Upper lobe of left lung (tissue), 6 donors: ENCODE results near the gene STK38. TPM values are rescaled to one million over a fixed set of nuclear protein-coding genes. Genes with fewer than 3 reads are reported as not detected.

Experiments
- ATAC-seq, 2 donors: fragments of 200-7000 bp; cut with Tn5 transposase; one replicate each; pipeline ENCODE4 v1.9.1; 2022; ENCODE audit warnings: mild to moderate bottlenecking in 2 of 2, moderate library complexity in 2 of 2; ENCODE audit not compliant: low FRiP score in 2 of 2
- DNase-seq, 2 donors: peaks; one replicate each; pipeline ENCODE4 v3.0.0-alpha.2; 2019 to 2020
- H3K27ac ChIP-seq, 4 donors: fragments of 200-600 bp; sonication (generic); one replicate each; pipeline ENCODE4 v1.5.1; 2016 to 2019
- H3K27me3 ChIP-seq, 4 donors: fragments of 200-600 bp; sonication (generic); one replicate each; pipeline ENCODE4 v1.5.1; 2017 to 2019
- H3K36me3 ChIP-seq, 4 donors: fragments of 200-600 bp; sonication (generic); one replicate each; pipeline ENCODE4 v1.5.1; 2016 to 2019
- H3K4me1 ChIP-seq, 4 donors: fragments of 200-600 bp; sonication (generic); one replicate each; pipeline ENCODE4 v1.5.1; 2018 to 2019
- H3K4me3 ChIP-seq, 4 donors: fragments of 200-600 bp; sonication (generic); one replicate each; pipeline ENCODE4 v1.5.1; 2017 to 2019; ENCODE audit warnings: mild to moderate bottlenecking in 2 of 4, moderate library complexity in 1 of 4
- H3K9me3 ChIP-seq, 4 donors: fragments of 200-600 bp; sonication (generic); one replicate each; pipeline ENCODE4 v1.5.1; 2018 to 2019
- EP300 ChIP-seq, 4 donors: sonication (generic); formaldehyde crosslinking; IDR thresholded peaks; one replicate each; pipeline ENCODE4 v1.5.1; 2017; ENCODE audit warnings: antibody characterized with exemption in 4 of 4, control low read depth in 2 of 4
- POLR2A ChIP-seq, 4 donors: fragments of 450-650 bp; IDR thresholded peaks; one replicate each; pipeline ENCODE4 v1.5.1; 2016 to 2017; ENCODE audit warnings: antibody characterized with exemption in 4 of 4, mild to moderate bottlenecking in 2 of 4
- POLR2AphosphoS5 ChIP-seq, 2 donors: sonication (generic); formaldehyde crosslinking; IDR thresholded peaks; one replicate each; pipeline ENCODE4 v1.5.1; 2017; ENCODE audit warnings: antibody characterized with exemption in 2 of 2
- WGBS, 2 donors: methylation state at CpG; one replicate each; pipeline ENCODE4 v1.1.5; 2017 to 2018; 5-methylcytosine and 5-hydroxymethylcytosine counted together
- total RNA-seq, 6 donors: library from RNA; depleted of rRNA in 4 of 6; stranded (reverse); fragments of >200 nt in 4 of 6; gene quantifications; one replicate each; pipeline versions ENCODE4 v1.1.0 to v1.2.1, GENCODE V29; 2016 to 2021
- TF ChIP-seq, protein P1 (sequence below), 6 experiments: fragments of 450-650 bp in 4 of 6; fragments of 200-600 bp in 2 of 6; sonication (generic) in 2 of 6; IDR thresholded peaks; one replicate each; pipeline ENCODE4 v1.5.1; 2016 to 2019; ENCODE audit warnings: antibody characterized with exemption in 6 of 6
- donor health status: DM: no; HTN: no; CAD: no; lungs with moderate emphysema.
- donor health status: DM: no; HTN: yes; CAD: no; lungs with severe emphysema.

STK38 gene
- total RNA-seq, 6 donors from 2014 or later: 15.1 to 47.1 (median 30.4) TPM

DNA sequence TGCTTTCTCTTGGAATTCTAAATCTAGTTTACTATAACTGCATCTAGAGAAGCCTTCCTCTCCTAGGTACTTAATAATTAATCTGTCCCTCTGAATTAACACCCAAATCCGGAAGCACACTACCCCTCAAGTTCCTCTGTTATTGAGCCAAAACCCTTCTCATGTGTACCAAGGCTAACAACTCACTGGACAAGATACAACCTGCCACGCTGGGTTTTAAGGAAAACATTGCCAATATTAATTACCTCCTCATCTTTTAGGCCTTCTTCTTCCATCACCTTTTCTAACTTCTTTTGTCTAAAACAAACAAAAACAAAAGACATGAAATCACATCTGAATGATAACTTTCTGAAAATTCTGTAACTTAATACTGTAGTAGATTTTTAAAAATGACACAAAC is 21.9 kb downstream of the STK38 start:
- DNase-seq: no peak
- TF ChIP-seq, protein P1, sequence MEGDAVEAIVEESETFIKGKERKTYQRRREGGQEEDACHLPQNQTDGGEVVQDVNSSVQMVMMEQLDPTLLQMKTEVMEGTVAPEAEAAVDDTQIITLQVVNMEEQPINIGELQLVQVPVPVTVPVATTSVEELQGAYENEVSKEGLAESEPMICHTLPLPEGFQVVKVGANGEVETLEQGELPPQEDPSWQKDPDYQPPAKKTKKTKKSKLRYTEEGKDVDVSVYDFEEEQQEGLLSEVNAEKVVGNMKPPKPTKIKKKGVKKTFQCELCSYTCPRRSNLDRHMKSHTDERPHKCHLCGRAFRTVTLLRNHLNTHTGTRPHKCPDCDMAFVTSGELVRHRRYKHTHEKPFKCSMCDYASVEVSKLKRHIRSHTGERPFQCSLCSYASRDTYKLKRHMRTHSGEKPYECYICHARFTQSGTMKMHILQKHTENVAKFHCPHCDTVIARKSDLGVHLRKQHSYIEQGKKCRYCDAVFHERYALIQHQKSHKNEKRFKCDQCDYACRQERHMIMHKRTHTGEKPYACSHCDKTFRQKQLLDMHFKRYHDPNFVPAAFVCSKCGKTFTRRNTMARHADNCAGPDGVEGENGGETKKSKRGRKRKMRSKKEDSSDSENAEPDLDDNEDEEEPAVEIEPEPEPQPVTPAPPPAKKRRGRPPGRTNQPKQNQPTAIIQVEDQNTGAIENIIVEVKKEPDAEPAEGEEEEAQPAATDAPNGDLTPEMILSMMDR (IDR thresholded peaks at IDR 0.05): no peak
- TF ChIP-seq EP300 (IDR thresholded peaks at IDR 0.05) (no peak), POLR2AphosphoS5 (IDR thresholded peaks at IDR 0.05) (no peak), POLR2A (IDR thresholded peaks at IDR 0.05) (no peak)
- Histone ChIP-seq H3K9me3 (no peaks in the 10 kb centered on the region), H3K36me3 (peaks cover 5 to 70% (median 33%) of the 10 kb centered on the region in 4 donors), H3K4me3 (no peak overlapping the region), H3K27me3 (no peaks in the 10 kb centered on the region), H3K27ac (no peak overlapping the region), H3K4me1 (peaks cover 0 to 12% (median 5%) of the 10 kb centered on the region in 4 donors)
- no peak for ATAC-seq
- 54 to 65% methylated on average over 2 of the region's 2 CpGs for WGBS, 2 donors

DNA sequence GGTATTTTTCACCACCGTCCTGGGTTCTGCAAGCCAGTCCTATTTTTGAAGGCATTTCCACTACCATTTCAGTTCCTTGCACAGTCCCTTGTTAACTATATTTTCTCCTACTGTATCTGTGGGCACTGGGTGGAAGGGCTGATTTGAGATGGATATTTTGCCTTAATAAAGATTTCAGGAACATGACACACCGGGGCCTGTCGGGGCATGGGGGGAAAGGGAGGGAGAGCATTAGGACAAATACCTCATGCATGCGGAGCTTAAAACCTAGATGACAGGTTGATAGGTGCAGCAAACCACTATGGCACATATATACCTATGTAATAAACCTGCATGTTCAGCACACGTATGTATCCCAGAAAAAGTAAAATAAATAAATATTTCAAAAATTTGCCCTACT is 22.4 kb downstream of the STK38 start:
- DNase-seq: no peak
- peaks cover 0 to 12% (median 5%) of the 10 kb centered on the region in 4 donors for H3K4me1 ChIP-seq
- TF ChIP-seq EP300 (IDR thresholded peaks at IDR 0.05) (no peak), POLR2AphosphoS5 (IDR thresholded peaks at IDR 0.05) (no peak), POLR2A (IDR thresholded peaks at IDR 0.05) (no peak)
- TF ChIP-seq, protein P1 (IDR thresholded peaks at IDR 0.05): no peak
- 87 to 95% methylated on average over 5 of the region's 5 CpGs for WGBS, 2 donors
- no peaks in the 10 kb centered on the region for H3K9me3 ChIP-seq
- no peak overlapping the region for H3K4me3 ChIP-seq
- peaks cover 5 to 72% (median 34%) of the 10 kb centered on the region in 4 donors for H3K36me3 ChIP-seq
- ATAC-seq: no peak
- H3K27me3 ChIP-seq: no peaks in the 10 kb centered on the region
- no peak overlapping the region for H3K27ac ChIP-seq

DNA sequence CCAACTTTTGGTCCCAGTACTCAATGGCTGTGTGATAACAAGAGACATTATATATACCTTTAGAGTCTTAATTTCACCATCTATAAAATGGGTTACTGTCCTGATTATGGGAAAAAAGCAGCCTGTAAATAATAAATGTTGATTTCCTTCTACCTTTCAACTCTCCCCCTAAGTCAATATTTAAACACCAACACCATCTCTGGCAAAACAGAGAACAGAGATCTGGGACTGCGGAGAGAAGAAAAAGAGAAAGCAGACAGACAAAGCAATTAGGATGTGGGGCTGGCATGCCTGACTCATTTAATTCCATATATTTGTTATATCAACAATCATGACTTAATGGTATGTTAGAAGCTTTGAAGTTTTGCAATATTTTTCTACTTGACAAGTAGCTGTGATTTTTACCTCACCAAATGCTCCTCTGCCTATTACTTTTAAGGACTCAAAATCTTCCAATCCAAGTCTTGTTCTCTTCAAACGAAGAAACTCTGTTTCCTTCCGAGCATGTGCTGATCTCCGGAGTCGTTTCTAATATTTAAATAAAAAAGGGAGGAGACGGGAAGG is 23.3 kb downstream of the STK38 start:
- DNase-seq (no peak), ATAC-seq (no peak)
- Histone ChIP-seq H3K9me3 (no peaks in the 10 kb centered on the region), H3K4me1 (peaks cover 0 to 12% (median 5%) of the 10 kb centered on the region in 4 donors), H3K27ac (no peak overlapping the region), H3K4me3 (no peak overlapping the region), H3K36me3 (peaks cover 9 to 73% (median 37%) of the 10 kb centered on the region in 4 donors), H3K27me3 (no peaks in the 10 kb centered on the region)
- WGBS, 2 donors: 78 to 86% methylated on average over 6 of the region's 6 CpGs
- TF ChIP-seq POLR2AphosphoS5 (IDR thresholded peaks at IDR 0.05): no peak

DNA sequence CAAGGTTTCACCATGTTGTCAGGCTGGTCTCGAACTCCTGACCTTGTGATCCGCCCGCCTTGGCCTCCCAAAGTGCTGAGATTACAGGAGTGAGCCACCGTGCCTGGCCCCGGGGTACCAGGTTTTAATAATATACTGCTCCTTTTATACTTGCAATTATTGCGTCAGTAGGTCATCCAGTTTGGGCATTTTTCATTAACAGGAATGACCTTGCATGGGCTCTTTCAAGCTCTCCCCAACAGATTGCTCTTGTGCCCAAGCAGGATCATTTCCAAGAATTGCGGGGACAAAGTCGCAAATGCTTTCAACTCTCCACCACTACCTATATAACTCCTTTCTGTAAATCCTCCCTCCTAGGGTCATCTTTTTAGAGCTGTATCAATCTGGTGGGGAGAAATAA is 23.8 kb downstream of the STK38 start:
- peaks cover 9 to 70% (median 37%) of the 10 kb centered on the region in 4 donors for H3K36me3 ChIP-seq
- WGBS, 2 donors: 97 to 98% methylated on average over 8 of the region's 8 CpGs
- no peak overlapping the region for H3K4me3 ChIP-seq
- ATAC-seq: no peak
- no peaks in the 10 kb centered on the region for H3K9me3 ChIP-seq
- DNase-seq: no peak
- H3K4me1 ChIP-seq: peaks cover 0 to 12% (median 5%) of the 10 kb centered on the region in 4 donors
- no peak overlapping the region for H3K27ac ChIP-seq
- H3K27me3 ChIP-seq: no peaks in the 10 kb centered on the region
- TF ChIP-seq, protein P1 (IDR thresholded peaks at IDR 0.05): no peak
- TF ChIP-seq EP300 (IDR thresholded peaks at IDR 0.05) (no peak), POLR2A (IDR thresholded peaks at IDR 0.05) (no peak), POLR2AphosphoS5 (IDR thresholded peaks at IDR 0.05) (no peak)

DNA sequence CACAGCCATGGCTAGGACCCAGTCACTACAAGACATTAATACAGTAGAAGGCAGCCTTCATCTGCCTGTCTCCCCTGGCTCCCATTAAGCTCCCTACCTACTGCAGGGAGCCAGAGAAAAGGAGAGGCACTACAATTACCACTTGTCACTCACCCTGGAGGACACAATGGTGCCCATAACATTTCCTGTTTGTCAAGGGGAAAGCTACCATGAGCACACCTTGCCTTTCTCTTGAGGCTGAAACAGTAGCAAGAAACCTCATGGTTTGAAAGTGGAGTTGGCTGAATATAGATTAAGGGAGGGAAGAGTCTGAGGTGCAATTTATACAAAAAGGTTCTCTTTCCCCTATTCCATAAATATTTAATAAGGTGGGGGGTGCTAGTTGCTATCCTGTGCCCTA is 27.9 kb downstream of the STK38 start:
- no peak overlapping the region for H3K27ac ChIP-seq
- TF ChIP-seq EP300 (IDR thresholded peaks at IDR 0.05) (no peak), POLR2A (IDR thresholded peaks at IDR 0.05) (no peak), POLR2AphosphoS5 (IDR thresholded peaks at IDR 0.05) (no peak)
- TF ChIP-seq, protein P1 (IDR thresholded peaks at IDR 0.05): no peak
- DNase-seq: no peak
- H3K4me1 ChIP-seq: no peaks in the 10 kb centered on the region
- H3K4me3 ChIP-seq: no peak overlapping the region
- H3K36me3 ChIP-seq: peaks cover 9 to 89% (median 39%) of the 10 kb centered on the region in 4 donors
- no peaks in the 10 kb centered on the region for H3K27me3 ChIP-seq
- no peak for ATAC-seq
- H3K9me3 ChIP-seq: no peaks in the 10 kb centered on the region
